Measurements from ENCODE around the gene VASP.

Gene VASP

DNA sequence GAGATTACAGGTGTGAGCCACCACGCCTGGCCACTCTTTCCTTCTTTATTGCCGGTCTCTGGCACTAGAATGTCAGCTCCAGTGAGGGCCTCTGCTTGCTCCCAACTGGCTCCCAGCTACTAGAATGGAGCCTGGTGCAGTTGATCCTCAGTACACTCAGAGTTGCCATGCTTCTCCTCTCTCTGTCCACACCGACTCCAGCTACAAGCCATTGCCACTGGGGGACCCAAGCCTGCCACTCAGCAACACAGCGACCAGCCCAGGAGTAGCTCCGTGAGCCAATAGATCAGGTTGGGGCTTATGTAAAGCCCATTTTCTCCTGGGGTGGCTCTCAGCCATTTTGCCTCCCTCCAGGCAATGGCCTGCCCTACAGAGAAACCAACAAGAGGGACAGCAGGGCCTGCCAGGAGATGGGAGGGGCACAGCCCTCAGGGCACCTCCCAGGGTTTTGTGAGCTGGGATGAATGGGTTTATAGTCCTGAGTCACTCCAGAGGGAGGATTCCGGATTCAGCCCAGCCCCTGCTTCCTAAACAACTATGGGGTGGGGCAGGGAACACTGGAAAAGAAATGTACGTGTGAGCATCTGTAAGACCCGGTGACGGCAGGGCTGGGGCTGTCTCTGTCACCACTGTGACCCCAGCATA is 40.8 kb downstream of the VASP start:
- Histone ChIP-seq H3K4me1 (ENCODE audit: insufficient read depth, low read length) (peaks cover 5% of the 10 kb centered on the region), H3K9me3 (ENCODE audit: insufficient read depth, low read depth, low read length) (no peaks in the 10 kb centered on the region), H3K9ac (ENCODE audit: low read depth, low read length) (no peak overlapping the region), H3K36me3 (ENCODE audit: insufficient read depth, low read depth, low read length) (no peaks in the 10 kb centered on the region), H3K4me3 (ENCODE audit: low read length) (no peak overlapping the region), H3K27me3 (ENCODE audit: insufficient read depth, low read length) (no peaks in the 10 kb centered on the region), H3K27ac (ENCODE audit: low read length) (no peak overlapping the region)

DNA sequence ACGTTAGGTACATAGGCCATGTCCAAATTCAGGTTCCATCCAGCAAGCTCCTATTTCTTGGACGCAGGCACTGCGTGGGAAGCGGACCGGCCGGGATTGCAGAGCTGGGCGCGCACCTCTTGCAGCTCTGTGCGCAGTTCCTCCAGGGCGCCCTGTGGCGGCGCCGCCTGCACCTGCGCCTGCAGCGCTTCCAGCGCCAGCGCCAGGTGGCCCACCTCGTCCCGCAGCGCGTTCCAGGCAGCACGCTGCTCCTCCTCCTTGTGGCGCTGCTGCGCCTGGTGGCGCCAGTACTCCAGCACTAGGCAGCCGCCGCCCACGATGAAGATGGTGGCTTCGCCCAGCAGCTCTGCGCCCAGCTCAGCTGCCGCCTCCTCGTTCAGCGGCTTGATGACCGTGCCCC is 46.2 kb downstream of the VASP start:
- Histone ChIP-seq H3K4me1 (ENCODE audit: insufficient read depth, low read length) (peaks cover 10% of the 10 kb centered on the region), H3K9ac (ENCODE audit: low read depth, low read length) (peak overlapping the region; percentile 63; the same call in 1 of the 2 replicates), H3K36me3 (ENCODE audit: insufficient read depth, low read depth, low read length) (no peaks in the 10 kb centered on the region), H3K9me3 (ENCODE audit: insufficient read depth, low read depth, low read length) (no peaks in the 10 kb centered on the region), H3K27me3 (ENCODE audit: insufficient read depth, low read length) (no peaks in the 10 kb centered on the region), H3K4me3 (ENCODE audit: low read length) (peak overlapping the region; percentile 63), H3K27ac (ENCODE audit: low read length) (no peak overlapping the region)

DNA sequence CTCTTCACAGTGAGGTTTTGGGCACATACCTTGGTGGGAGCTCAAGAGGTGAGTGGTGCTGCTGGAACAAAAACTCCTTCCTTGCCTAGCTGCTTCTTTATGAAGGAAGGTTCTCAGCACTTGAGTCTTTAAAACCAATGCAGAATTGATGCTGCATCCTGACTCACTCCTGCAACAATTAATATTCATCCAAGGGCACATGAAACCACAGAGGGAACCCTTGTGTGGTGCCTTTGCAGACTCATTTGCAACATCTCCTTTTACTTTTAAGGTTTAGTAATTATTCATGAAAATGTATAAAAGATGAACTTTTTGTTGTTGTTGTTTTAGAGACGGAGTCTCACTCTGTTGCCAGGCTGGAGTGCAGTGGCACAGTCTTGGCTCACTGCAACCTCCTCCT is 47.2 kb downstream of the VASP start:
- Histone ChIP-seq H3K9me3 (ENCODE audit: insufficient read depth, low read depth, low read length) (no peaks in the 10 kb centered on the region), H3K36me3 (ENCODE audit: insufficient read depth, low read depth, low read length) (no peaks in the 10 kb centered on the region), H3K27me3 (ENCODE audit: insufficient read depth, low read length) (no peaks in the 10 kb centered on the region), H3K4me1 (ENCODE audit: insufficient read depth, low read length) (peaks cover 10% of the 10 kb centered on the region), H3K4me3 (ENCODE audit: low read length) (no peak overlapping the region), H3K27ac (ENCODE audit: low read length) (no peak overlapping the region), H3K9ac (ENCODE audit: low read depth, low read length) (no peak overlapping the region)

DNA sequence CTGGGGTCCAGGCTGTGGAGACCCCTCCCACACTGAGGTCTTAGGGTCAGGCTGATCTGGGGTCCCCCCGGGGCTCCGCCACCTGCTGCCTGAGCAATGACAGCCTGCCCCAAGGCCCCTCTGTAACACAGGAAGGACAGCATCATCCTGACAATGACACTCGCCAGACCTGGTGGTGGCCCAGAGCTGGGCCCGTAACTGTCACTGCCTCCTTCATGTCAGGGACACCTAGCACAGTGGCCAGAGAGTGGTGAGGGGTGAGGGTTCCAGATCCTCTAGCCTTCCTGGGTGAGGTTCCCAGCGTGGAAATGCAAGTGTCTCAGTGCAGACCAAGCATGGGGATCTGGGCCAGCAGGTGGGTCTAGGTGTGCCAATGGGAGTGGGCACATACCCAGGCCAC is 49.6 kb downstream of the VASP start:
- Histone ChIP-seq H3K36me3 (ENCODE audit: insufficient read depth, low read depth, low read length) (no peaks in the 10 kb centered on the region), H3K4me1 (ENCODE audit: insufficient read depth, low read length) (peaks cover 7% of the 10 kb centered on the region), H3K4me3 (ENCODE audit: low read length) (no peak overlapping the region), H3K27me3 (ENCODE audit: insufficient read depth, low read length) (no peaks in the 10 kb centered on the region), H3K9ac (ENCODE audit: low read depth, low read length) (no peak overlapping the region; the same call in 1 of the 2 replicates), H3K9me3 (ENCODE audit: insufficient read depth, low read depth, low read length) (no peaks in the 10 kb centered on the region), H3K27ac (ENCODE audit: low read length) (no peak overlapping the region)

DNA sequence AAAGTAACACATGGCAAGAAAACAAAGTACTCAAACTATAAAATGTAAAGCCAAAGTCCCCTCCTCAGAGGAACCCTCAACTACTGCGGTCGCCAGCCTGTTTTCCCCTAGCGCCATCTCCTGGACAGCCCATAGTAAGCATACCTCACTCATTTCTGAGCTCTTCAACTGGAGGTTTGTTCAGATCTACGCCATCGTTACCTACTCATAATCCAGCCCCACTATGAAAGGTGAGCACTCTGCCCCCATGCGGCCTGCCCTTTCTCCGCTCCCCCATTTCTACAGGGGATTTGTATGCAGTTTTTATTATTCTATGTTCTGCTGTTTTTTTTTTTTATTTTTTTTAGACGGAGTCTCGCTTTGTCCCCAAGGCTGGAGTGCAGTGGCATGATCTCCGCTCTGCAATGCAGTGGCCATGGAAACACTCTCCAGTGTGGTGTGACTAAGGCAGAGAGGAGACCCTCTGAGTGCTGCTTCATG is 51.2 kb downstream of the VASP start:
- no peaks in the 10 kb centered on the region for H3K36me3 ChIP-seq (ENCODE audit: insufficient read depth, low read depth, low read length)
- H3K9me3 ChIP-seq (ENCODE audit: insufficient read depth, low read depth, low read length): no peaks in the 10 kb centered on the region
- H3K27ac ChIP-seq (ENCODE audit: low read length): no peak overlapping the region
- no peaks in the 10 kb centered on the region for H3K27me3 ChIP-seq (ENCODE audit: insufficient read depth, low read length)
- peaks cover 5% of the 10 kb centered on the region; the same call in 1 of the 2 replicates for H3K4me1 ChIP-seq (ENCODE audit: insufficient read depth, low read length)
- H3K9ac ChIP-seq (ENCODE audit: low read depth, low read length): no peak overlapping the region
- H3K4me3 ChIP-seq (ENCODE audit: low read length): no peak overlapping the region

DNA sequence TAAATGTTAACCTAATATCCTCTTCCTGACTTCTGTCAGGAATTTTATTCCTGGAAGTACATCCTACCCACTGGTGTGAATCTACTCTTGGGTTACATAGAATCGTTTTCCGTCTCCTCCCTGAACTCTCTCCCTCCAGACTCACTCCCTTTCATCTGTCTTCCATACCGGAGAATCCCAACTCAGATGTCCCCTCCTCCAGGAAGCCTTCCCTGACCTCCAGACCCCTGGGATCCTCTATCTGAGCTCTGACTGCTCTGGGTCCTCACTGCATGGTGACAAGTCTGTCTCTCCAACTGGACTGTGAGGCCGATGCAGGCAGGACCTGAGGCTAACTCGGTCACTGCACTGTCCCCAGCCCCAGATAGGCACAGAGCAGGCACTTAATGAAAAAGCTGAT is 52.8 kb downstream of the VASP start:
- no peaks in the 10 kb centered on the region for H3K9me3 ChIP-seq (ENCODE audit: insufficient read depth, low read depth, low read length)
- no peaks in the 10 kb centered on the region for H3K27me3 ChIP-seq (ENCODE audit: insufficient read depth, low read length)
- H3K4me3 ChIP-seq (ENCODE audit: low read length): no peak overlapping the region
- peaks cover 5% of the 10 kb centered on the region; the same call in 1 of the 2 replicates for H3K4me1 ChIP-seq (ENCODE audit: insufficient read depth, low read length)
- H3K27ac ChIP-seq (ENCODE audit: low read length): no peak overlapping the region
- H3K9ac ChIP-seq (ENCODE audit: low read depth, low read length): no peak overlapping the region
- no peaks in the 10 kb centered on the region for H3K36me3 ChIP-seq (ENCODE audit: insufficient read depth, low read depth, low read length)

DNA sequence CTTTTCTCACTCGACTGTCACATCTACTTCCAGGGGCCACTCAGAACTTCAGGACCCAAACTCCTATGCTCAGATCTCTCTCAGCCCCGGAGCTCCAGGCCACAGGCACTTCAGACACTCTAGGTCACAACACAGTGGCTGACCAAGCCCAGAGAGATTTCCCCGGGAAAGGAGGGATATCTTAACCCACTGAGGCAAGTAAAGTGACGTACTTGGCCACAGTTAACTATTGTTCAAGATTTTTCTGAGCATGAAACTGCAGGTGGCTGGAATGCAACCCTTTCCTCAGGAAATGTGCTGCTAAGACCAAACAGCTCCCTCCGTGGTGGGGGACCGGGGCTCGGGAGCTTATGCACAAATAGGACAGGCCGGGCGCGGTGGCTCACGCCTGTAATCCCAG is 53.4 kb downstream of the VASP start:
- H3K9me3 ChIP-seq (ENCODE audit: insufficient read depth, low read depth, low read length): no peaks in the 10 kb centered on the region
- H3K4me3 ChIP-seq (ENCODE audit: low read length): no peak overlapping the region
- H3K9ac ChIP-seq (ENCODE audit: low read depth, low read length): no peak overlapping the region
- H3K4me1 ChIP-seq (ENCODE audit: insufficient read depth, low read length): peaks cover 5% of the 10 kb centered on the region; the same call in 1 of the 2 replicates
- H3K27me3 ChIP-seq (ENCODE audit: insufficient read depth, low read length): no peaks in the 10 kb centered on the region
- H3K27ac ChIP-seq (ENCODE audit: low read length): no peak overlapping the region
- no peaks in the 10 kb centered on the region for H3K36me3 ChIP-seq (ENCODE audit: insufficient read depth, low read depth, low read length)

DNA sequence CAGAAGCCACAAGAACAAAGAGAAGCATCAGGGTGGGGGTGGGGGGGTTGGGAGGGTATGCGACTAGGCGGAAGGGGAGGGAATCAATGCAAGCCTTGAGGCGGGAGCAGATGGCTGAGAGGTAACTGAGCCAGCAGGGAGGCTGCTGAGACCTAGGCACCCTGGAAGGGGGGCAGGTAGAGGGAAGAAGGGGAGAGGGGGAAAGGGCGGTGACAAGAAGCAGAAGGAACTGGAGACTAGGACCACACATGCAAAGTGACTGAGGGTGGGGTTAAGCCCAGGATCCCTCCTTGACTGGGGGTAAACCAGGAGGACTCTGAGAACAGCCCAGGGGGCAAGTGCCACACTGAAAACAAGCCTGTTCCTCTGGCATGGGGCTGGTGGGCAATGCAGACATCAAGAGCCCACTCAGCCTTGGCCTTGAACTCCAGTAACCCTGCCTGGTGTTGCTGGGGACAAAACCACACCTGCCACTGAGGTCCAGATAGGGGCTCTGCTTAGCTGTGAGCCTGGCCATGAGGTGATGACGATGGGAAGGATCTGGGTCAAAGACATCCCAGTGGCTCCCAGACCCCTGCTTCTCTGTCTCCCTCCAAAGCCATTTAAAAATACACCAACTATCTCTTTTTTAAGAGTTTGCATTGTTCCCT is 57.0 kb downstream of the VASP start:
- Histone ChIP-seq H3K4me1 (ENCODE audit: insufficient read depth, low read length) (peaks cover 5% of the 10 kb centered on the region; the same call in 1 of the 2 replicates), H3K27me3 (ENCODE audit: insufficient read depth, low read length) (no peaks in the 10 kb centered on the region), H3K27ac (ENCODE audit: low read length) (no peak overlapping the region), H3K9me3 (ENCODE audit: insufficient read depth, low read depth, low read length) (no peaks in the 10 kb centered on the region), H3K9ac (ENCODE audit: low read depth, low read length) (peak overlapping the region; percentile 51; the same call in 1 of the 2 replicates), H3K4me3 (ENCODE audit: low read length) (peak overlapping the region; percentile 25; the same call in 1 of the 2 replicates), H3K36me3 (ENCODE audit: insufficient read depth, low read depth, low read length) (no peaks in the 10 kb centered on the region)

DNA sequence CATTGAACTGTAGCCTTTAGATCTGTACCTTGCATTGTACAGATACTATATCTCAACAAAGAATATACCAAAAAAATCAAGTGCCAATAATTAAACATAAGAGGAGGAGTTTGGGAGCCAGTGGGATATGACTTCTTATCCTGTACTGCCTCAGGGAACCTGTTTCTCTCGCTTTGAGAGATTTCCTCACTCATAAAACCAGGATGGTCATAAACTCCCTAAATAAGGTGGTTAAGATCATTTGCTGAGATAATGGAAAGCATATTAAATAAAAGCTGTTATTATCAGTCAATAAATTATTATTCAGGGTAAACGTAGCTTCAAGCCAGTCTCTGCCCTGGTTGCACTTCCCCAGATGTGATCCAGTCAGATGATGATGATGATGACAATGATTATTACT is 60.3 kb downstream of the VASP start:
- Histone ChIP-seq H3K9me3 (ENCODE audit: insufficient read depth, low read depth, low read length) (no peaks in the 10 kb centered on the region), H3K27ac (ENCODE audit: low read length) (no peak overlapping the region), H3K4me3 (ENCODE audit: low read length) (no peak overlapping the region), H3K9ac (ENCODE audit: low read depth, low read length) (no peak overlapping the region), H3K36me3 (ENCODE audit: insufficient read depth, low read depth, low read length) (no peaks in the 10 kb centered on the region), H3K27me3 (ENCODE audit: insufficient read depth, low read length) (no peaks in the 10 kb centered on the region), H3K4me1 (ENCODE audit: insufficient read depth, low read length) (peaks cover 8% of the 10 kb centered on the region; the same call in 1 of the 2 replicates)

DNA sequence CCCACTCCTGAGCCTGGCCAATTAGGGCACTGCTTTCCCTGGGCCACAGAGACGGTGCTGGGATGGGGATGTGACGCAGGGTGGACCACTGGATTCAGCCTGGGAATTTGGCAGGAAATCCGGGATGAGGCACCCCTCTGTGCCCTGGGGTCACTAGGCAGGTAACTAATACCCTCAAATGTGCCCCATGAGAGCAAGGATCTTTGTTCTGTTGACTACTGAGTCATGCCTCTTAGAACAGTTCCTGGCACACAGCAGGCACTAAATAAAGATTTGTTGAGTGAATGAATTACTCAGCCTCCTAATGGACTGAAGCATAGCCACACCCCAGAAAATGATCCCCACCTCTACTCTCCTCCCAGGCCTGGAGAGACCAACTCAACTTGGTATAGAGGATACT is 61.5 kb downstream of the VASP start:
- Histone ChIP-seq H3K27me3 (ENCODE audit: insufficient read depth, low read length) (no peaks in the 10 kb centered on the region), H3K4me1 (ENCODE audit: insufficient read depth, low read length) (peaks cover 8% of the 10 kb centered on the region; the same call in 1 of the 2 replicates), H3K4me3 (ENCODE audit: low read length) (no peak overlapping the region), H3K36me3 (ENCODE audit: insufficient read depth, low read depth, low read length) (no peaks in the 10 kb centered on the region), H3K27ac (ENCODE audit: low read length) (no peak overlapping the region), H3K9ac (ENCODE audit: low read depth, low read length) (no peak overlapping the region), H3K9me3 (ENCODE audit: insufficient read depth, low read depth, low read length) (no peaks in the 10 kb centered on the region)

DNA sequence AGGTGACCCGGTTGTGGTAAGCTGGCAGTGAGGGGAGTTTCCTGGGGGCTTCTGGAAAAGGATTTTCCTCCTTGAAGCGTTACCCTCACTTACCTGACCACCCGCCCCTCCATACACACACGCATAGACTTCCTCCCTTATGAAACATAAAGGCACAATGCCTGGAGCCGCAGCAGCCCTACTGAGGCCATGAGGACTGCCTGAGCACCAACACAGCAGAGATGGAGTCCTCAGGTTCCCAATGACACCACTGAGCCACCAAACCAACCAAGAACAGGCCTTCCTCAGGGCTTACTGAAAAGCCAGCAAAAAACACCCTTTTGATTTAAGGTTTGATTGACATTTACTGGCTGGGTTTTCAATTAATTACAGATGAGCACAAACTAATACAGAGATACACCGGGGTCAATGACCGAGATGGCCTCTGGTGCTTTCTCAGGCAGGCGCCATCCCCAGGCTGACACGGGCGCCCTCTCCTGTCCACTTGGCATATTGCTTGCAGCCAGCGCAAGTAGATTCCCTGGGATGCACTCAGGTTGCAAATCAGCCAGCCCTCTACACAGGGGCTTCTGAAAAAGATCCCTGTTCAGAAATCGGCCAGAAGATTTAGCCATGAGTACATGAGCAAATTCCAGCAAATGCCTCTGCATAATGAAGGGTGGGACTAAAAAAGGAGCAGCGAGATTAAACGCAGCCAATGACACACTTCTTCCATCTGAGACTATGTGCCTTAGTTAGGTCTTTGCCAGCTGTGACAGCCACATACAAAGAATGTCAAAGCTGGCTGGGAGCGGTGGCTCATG is 62.5 kb downstream of the VASP start:
- H3K4me3 ChIP-seq (ENCODE audit: low read length): no peak overlapping the region
- H3K9ac ChIP-seq (ENCODE audit: low read depth, low read length): no peak overlapping the region
- no peaks in the 10 kb centered on the region for H3K27me3 ChIP-seq (ENCODE audit: insufficient read depth, low read length)
- H3K27ac ChIP-seq (ENCODE audit: low read length): no peak overlapping the region
- no peaks in the 10 kb centered on the region for H3K36me3 ChIP-seq (ENCODE audit: insufficient read depth, low read depth, low read length)
- H3K9me3 ChIP-seq (ENCODE audit: insufficient read depth, low read depth, low read length): no peaks in the 10 kb centered on the region
- H3K4me1 ChIP-seq (ENCODE audit: insufficient read depth, low read length): 0 out of 2 replicates have a peak, but pooled peaks cover 2% of the 10 kb centered on the region

Measured in iPS-20b (cell line).